Measurements from ENCODE around the gene BHLHE23.

BHLHE23 gene

DNA sequence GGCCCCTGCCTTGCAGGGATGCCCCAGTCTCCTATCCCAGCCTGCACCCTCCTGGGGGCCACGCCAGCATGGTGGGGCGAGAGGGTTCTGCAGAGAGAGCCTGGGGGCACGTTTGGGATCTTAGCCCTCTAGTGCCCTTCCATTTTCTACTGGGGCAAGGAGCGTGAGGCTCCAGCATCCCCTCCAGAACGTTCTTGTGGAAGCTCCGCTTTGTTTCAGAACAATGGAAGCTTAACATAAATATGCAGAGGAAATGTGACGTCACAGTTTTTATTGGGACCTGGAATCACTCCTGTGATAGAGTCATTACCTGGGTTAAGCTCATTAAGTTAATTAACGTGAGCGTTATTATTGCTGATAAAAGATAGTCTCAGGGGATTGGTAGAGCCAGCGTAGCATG lies 19.6 kb downstream of the BHLHE23 start:
- Histone ChIP-seq H3K9ac (no peak overlapping the region), H4K20me1 (ENCODE audit: insufficient read depth) (no peaks in the 10 kb centered on the region), H3K4me2 (no peak overlapping the region), H3K27ac (no peak overlapping the region), H2AFZ (ENCODE audit: low read depth) (no peak overlapping the region), H3K36me3 (ENCODE audit: insufficient read depth) (no peaks in the 10 kb centered on the region), H3K4me3 (IDR thresholded peaks at IDR 0.05; ENCODE audit: insufficient read depth, low read depth, low read length) (no peak overlapping the region), H3K4me1 (ENCODE audit: low read depth, poor library complexity, severe bottlenecking) (peaks cover 19% of the 10 kb centered on the region), H3K27me3 (ENCODE audit: insufficient read depth, low read depth) (peaks cover 88% of the 10 kb centered on the region), H3K79me2 (ENCODE audit: insufficient read depth, low read depth) (no peaks in the 10 kb centered on the region)
- TF ChIP-seq, protein P1, sequence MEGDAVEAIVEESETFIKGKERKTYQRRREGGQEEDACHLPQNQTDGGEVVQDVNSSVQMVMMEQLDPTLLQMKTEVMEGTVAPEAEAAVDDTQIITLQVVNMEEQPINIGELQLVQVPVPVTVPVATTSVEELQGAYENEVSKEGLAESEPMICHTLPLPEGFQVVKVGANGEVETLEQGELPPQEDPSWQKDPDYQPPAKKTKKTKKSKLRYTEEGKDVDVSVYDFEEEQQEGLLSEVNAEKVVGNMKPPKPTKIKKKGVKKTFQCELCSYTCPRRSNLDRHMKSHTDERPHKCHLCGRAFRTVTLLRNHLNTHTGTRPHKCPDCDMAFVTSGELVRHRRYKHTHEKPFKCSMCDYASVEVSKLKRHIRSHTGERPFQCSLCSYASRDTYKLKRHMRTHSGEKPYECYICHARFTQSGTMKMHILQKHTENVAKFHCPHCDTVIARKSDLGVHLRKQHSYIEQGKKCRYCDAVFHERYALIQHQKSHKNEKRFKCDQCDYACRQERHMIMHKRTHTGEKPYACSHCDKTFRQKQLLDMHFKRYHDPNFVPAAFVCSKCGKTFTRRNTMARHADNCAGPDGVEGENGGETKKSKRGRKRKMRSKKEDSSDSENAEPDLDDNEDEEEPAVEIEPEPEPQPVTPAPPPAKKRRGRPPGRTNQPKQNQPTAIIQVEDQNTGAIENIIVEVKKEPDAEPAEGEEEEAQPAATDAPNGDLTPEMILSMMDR (conservative IDR thresholded peaks at IDR 0.05; ENCODE audit: low read depth, low read length) = no peak

DNA sequence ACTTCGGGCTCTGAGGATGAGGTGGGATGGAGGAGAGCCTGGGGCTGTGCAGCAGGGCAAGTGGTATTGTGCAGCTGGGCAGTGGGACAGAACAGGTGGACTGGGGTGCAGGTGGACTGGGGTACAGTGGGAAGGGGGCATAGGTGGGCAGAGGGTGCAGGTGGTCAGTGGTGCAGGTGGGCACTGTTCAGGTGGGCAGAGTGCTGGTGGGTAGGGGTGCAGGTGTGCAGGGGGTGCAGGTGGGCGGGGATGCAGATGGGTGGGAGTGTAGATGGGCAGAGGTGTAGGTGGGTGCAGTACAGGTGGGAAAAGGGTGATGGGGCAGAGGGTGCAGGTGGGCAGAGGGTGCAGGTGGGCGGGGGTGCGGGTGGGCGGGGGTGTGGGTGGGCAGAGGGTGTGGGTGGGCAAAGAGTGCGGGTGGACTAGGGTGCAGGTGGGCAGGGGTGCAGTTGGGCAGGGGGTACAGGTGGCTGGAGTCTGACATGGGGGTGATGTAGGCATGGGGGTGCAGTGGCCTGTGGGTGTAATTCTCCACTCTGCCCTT lies 20.4 kb downstream of the BHLHE23 start:
- Histone ChIP-seq H2AFZ (ENCODE audit: low read depth) (no peak overlapping the region), H3K79me2 (ENCODE audit: insufficient read depth, low read depth) (no peaks in the 10 kb centered on the region), H3K36me3 (ENCODE audit: insufficient read depth) (no peaks in the 10 kb centered on the region), H4K20me1 (ENCODE audit: insufficient read depth) (no peaks in the 10 kb centered on the region), H3K27ac (no peak overlapping the region), H3K4me3 (IDR thresholded peaks at IDR 0.05; ENCODE audit: insufficient read depth, low read depth, low read length) (no peak overlapping the region), H3K4me1 (ENCODE audit: low read depth, poor library complexity, severe bottlenecking) (peaks cover 19% of the 10 kb centered on the region), H3K9ac (no peak overlapping the region), H3K4me2 (no peak overlapping the region), H3K27me3 (ENCODE audit: insufficient read depth, low read depth) (peaks cover 88% of the 10 kb centered on the region)
- TF ChIP-seq, protein P1 (conservative IDR thresholded peaks at IDR 0.05; ENCODE audit: low read depth, low read length) = no peak

DNA sequence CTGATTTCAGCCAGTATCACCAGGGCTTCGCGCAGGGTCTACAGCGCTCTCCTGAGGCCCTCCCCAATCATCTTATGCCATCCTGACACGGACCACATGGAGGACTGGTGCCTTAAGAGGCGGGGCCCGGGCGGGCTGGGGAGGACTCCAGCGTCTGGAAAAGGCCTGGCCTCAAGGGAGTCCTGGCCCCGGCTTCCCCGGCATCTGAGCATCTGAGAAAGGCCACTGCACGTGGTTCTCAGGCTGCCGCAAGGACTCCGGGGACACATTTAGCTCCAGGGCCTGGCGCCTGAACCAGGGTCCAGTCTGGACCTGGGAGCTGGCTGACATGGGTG lies 21.4 kb downstream of the BHLHE23 start:
- Histone ChIP-seq H3K4me1 (ENCODE audit: low read depth, poor library complexity, severe bottlenecking) (peaks cover 19% of the 10 kb centered on the region), H3K4me3 (IDR thresholded peaks at IDR 0.05; ENCODE audit: insufficient read depth, low read depth, low read length) (no peak overlapping the region), H4K20me1 (ENCODE audit: insufficient read depth) (no peaks in the 10 kb centered on the region), H3K27ac (no peak overlapping the region), H2AFZ (ENCODE audit: low read depth) (no peak overlapping the region), H3K27me3 (ENCODE audit: insufficient read depth, low read depth) (peaks cover 86% of the 10 kb centered on the region), H3K79me2 (ENCODE audit: insufficient read depth, low read depth) (no peaks in the 10 kb centered on the region), H3K36me3 (ENCODE audit: insufficient read depth) (no peaks in the 10 kb centered on the region), H3K9ac (no peak overlapping the region), H3K4me2 (no peak overlapping the region; the same call in 1 of the 2 replicates)
- TF ChIP-seq, protein P1 (conservative IDR thresholded peaks at IDR 0.05; ENCODE audit: low read depth, low read length) = no peak

DNA sequence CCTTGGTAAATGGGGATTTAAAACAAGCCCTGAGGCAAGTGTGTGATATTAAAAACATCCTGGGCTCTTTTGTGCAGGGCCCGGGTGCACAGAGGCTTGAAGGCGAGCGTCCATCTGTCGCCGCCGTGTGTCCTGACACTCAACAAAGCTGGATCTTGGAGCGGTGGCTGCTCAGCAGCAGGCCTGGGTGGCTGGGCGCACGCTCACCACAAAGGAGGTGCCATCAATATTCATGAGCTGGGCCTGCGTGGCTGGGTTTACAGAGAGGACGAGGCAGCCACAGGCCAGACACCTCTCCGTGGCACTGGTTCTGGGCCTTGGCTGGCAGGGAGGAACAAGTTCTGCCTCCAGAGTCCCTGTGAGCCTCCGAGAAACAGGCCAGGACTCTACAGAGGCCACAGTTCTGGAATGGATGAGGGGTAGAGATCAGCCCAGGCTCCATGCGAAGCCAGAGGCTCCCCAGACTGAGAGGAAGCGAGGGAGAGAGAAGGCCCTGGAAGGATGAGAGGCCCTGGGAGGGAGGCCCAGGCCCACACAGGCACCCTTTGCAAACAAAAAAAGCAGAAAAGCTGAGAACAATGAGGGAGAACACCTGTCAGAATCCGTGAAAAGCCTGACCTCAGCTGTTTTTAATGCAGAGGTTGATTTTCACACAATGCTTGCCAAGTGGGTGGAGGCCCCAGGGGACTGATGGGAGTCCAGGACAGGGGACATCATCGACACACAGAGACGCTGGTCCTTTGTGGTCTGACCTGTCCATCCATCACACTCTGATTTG lies 21.9 kb downstream of the BHLHE23 start:
- no peak overlapping the region for H3K27ac ChIP-seq
- H3K4me3 ChIP-seq (IDR thresholded peaks at IDR 0.05; ENCODE audit: insufficient read depth, low read depth, low read length) = no peak overlapping the region
- H3K9ac ChIP-seq = no peak overlapping the region
- H2AFZ ChIP-seq (ENCODE audit: low read depth) = no peak overlapping the region
- peaks cover 19% of the 10 kb centered on the region for H3K4me1 ChIP-seq (ENCODE audit: low read depth, poor library complexity, severe bottlenecking)
- no peaks in the 10 kb centered on the region for H3K36me3 ChIP-seq (ENCODE audit: insufficient read depth)
- H4K20me1 ChIP-seq (ENCODE audit: insufficient read depth) = no peaks in the 10 kb centered on the region
- no peaks in the 10 kb centered on the region for H3K79me2 ChIP-seq (ENCODE audit: insufficient read depth, low read depth)
- peaks cover 87% of the 10 kb centered on the region for H3K27me3 ChIP-seq (ENCODE audit: insufficient read depth, low read depth)
- TF ChIP-seq, protein P1 (conservative IDR thresholded peaks at IDR 0.05; ENCODE audit: low read depth, low read length) = no peak
- no peak overlapping the region; the same call in 1 of the 2 replicates for H3K4me2 ChIP-seq

Data from KMS-11 (cell line).